ENCODE data around the gene TRPV5. TPM values are rescaled to one million over a fixed set of nuclear protein-coding genes. Genes with fewer than 3 reads are reported as not detected.

TRPV5 gene
- total RNA-seq, 2 donors from 2014 or later: not detected

DNA sequence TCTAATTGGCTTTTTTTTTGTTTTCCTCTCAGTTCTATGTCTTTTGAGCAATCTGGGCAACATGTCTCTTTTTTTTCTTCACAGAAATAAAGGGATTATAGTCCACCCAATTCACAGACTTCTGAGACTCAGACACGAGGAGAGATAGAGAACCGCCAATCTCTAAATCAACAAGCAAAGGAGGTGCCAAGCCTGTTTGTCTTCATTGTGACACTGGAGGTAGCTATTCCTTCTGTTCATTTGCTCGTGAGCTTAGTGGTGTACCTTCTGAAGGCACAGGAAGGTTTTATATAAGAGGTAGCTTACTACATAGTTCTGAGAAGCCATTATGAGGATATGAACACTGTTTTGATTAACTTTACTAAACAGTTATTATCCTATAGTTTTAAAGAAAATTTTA, 72.6 kb downstream of the TRPV5 start:
- no peaks in the 10 kb centered on the region for H3K27me3 ChIP-seq
- intact Hi-C loops (cut with DNase I): no loop called here

DNA sequence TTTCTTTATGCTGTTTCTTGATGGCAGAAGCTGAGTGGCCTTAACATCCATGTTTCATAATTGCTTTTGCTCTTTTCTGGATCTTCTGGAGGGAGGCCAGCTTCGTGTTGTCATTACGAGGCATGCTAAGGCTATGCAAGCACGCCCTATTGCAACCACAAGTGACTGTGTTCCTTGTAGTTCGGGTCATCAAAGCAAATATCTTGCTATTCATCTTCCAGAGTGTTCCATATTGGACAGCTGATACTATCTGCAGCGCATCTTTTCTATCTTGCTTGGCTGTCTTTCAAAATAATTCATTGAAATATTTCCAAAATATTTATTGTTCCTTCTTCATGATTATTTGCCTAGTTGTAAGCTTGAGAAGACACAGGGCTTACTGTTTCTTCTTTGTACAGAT, 73.7 kb downstream of the TRPV5 start:
- no peak overlapping the region for H3K9ac ChIP-seq (ENCODE audit: low read depth in 2 of 2, low read length in 2 of 2)
- H3K27me3 ChIP-seq: no peaks in the 10 kb centered on the region
- H3K9me3 ChIP-seq: no peaks in the 10 kb centered on the region
- H3K27ac ChIP-seq: no peak overlapping the region
- H3K4me3 ChIP-seq: no peak overlapping the region
- intact Hi-C loops (cut with DNase I): loop anchor here (10.0 kb wide), 1 partner anchor 355 kb away; no protein-coding TSS in a partner anchor
- TF ChIP-seq, protein P1, sequence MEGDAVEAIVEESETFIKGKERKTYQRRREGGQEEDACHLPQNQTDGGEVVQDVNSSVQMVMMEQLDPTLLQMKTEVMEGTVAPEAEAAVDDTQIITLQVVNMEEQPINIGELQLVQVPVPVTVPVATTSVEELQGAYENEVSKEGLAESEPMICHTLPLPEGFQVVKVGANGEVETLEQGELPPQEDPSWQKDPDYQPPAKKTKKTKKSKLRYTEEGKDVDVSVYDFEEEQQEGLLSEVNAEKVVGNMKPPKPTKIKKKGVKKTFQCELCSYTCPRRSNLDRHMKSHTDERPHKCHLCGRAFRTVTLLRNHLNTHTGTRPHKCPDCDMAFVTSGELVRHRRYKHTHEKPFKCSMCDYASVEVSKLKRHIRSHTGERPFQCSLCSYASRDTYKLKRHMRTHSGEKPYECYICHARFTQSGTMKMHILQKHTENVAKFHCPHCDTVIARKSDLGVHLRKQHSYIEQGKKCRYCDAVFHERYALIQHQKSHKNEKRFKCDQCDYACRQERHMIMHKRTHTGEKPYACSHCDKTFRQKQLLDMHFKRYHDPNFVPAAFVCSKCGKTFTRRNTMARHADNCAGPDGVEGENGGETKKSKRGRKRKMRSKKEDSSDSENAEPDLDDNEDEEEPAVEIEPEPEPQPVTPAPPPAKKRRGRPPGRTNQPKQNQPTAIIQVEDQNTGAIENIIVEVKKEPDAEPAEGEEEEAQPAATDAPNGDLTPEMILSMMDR (IDR thresholded peaks at IDR 0.05): no peak
- DNase-seq: no peak
- H3K4me1 ChIP-seq: no peaks in the 10 kb centered on the region
- H3K36me3 ChIP-seq: no peaks in the 10 kb centered on the region

More for the DNA sequence above, 72.6 kb downstream of the TRPV5 start:
- DNase-seq: no peak
- H3K9ac ChIP-seq (ENCODE audit: low read depth in 2 of 2, low read length in 2 of 2): no peak overlapping the region
- no peaks in the 10 kb centered on the region for H3K4me1 ChIP-seq
- TF ChIP-seq, protein P1 (IDR thresholded peaks at IDR 0.05): no peak
- H3K36me3 ChIP-seq: no peaks in the 10 kb centered on the region
- H3K4me3 ChIP-seq: no peak overlapping the region
- H3K27ac ChIP-seq: no peak overlapping the region
- no peaks in the 10 kb centered on the region for H3K9me3 ChIP-seq

DNA sequence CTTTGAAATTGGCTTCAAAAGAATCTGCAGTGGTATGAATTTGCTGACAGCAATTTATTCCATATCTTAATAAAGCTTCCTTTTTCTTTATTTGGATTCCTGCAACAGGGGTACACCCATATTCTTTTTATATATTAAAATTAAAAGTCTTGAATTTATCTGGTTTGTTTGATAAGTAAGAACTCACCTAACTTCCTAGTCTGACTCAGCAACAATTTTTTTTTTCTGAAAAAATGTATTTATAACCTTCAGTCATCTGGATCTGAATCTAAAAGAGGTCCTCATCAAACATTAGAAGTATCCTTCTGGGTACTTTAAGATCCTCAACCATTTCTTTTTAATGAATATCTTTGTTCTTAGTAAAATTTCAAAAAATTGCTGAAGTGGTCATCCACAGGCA, 74.1 kb downstream of the TRPV5 start:
- H3K27ac ChIP-seq: no peak overlapping the region
- no peaks in the 10 kb centered on the region for H3K36me3 ChIP-seq
- intact Hi-C loops (cut with DNase I): loop anchor here (10.0 kb wide), 1 partner anchor 355 kb away; no protein-coding TSS in a partner anchor
- no peaks in the 10 kb centered on the region for H3K9me3 ChIP-seq
- H3K4me1 ChIP-seq: no peaks in the 10 kb centered on the region
- TF ChIP-seq, protein P1 (IDR thresholded peaks at IDR 0.05): no peak
- DNase-seq: no peak
- no peak overlapping the region for H3K4me3 ChIP-seq
- H3K27me3 ChIP-seq: no peaks in the 10 kb centered on the region
- no peak overlapping the region for H3K9ac ChIP-seq (ENCODE audit: low read depth in 2 of 2, low read length in 2 of 2)

Other genes starting within 250 kb of the TRPV5 start
- gene PRSS1, start 184.3 kb downstream of the TRPV5 start, total RNA-seq: 10 to 100 TPM in 1 of 2 donors, not detected in 1; 41.2 TPM
- 100 to 1,000 TPM in 1 of 2 donors, not detected in 1; 105 TPM for gene PRSS2, start 162.8 kb downstream of the TRPV5 start, total RNA-seq
- gene EPHB6, start 78.7 kb downstream of the TRPV5 start, total RNA-seq: 1 to 10 TPM; 1.5 to 2.3 TPM
- under 1 TPM; 0.05 to 0.61 TPM for gene TRPV6, start 48.0 kb downstream of the TRPV5 start, total RNA-seq
- gene LLCFC1, start 5.7 kb upstream of the TRPV5 start, total RNA-seq: not detected
- gene KEL, start 28.6 kb upstream of the TRPV5 start, total RNA-seq: under 1 TPM in 1 of 2 donors, not detected in 1; 0.77 TPM
- not detected for gene OR9A2, start 93.4 kb upstream of the TRPV5 start, total RNA-seq
- gene OR6V1, start 118.6 kb upstream of the TRPV5 start, total RNA-seq: not detected
- gene PIP, start 198.3 kb upstream of the TRPV5 start, total RNA-seq: not detected
- not detected for gene TAS2R39, start 249.7 kb upstream of the TRPV5 start, total RNA-seq